ENCODE data around the gene FRMD4A. TPM values are rescaled to one million over a fixed set of nuclear protein-coding genes. Genes with fewer than 3 reads are reported as not detected.

FRMD4A gene
- total RNA-seq, 1 experiment from 2014 or later: not detected

DNA sequence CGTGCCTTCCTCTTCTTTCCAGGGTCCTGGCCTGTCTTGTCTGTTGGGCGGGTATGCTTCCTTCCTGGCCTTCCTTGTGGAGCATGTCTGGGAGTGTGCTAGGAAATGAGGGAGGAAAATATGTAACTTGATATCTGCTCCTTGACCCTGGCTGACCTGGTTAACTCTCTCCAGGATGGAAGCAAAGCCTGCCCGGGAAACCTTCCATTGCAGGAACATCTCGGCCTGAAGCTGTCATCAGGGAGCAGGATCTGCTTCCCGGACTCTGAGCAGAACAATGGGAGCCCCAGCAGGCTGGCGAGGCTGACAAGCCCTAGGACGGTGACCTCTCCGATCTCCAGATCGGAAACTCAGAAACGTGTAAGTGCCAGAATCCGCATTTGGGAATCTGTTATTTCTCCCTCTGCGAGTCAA, 340.3 kb downstream of the FRMD4A start:
- H3K9ac ChIP-seq (ENCODE audit: low read length): no peak overlapping the region

DNA sequence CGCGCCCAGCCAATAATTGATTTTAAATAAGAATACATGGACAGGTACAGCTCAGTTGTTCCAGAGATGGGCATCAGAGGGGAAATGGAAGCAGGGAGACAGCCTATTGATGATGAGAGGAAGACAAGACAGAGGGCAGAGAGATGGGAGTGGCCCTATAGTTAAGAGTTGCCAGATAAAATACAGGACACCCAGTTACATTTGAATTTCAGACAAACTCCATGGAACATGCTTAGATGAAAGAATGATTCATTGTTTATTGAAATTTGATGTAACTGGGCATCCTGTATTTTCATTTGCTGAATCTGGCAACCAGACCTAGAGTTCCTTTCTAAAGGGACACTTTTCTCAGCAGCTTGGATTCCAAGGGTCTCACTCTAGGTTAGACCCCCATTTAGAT, 341.1 kb downstream of the FRMD4A start:
- H3K27ac ChIP-seq (ENCODE audit: low read length): no peak overlapping the region
- no peaks in the 10 kb centered on the region for H3K79me2 ChIP-seq (ENCODE audit: low read length)
- no peaks in the 10 kb centered on the region for H4K20me1 ChIP-seq (ENCODE audit: insufficient read depth, low read depth, low read length)
- H2AFZ ChIP-seq (ENCODE audit: low read length): no peak overlapping the region
- no peak overlapping the region for H3K4me2 ChIP-seq (ENCODE audit: low read depth, low read length, poor library complexity, severe bottlenecking)
- no peaks in the 10 kb centered on the region for H3K27me3 ChIP-seq (ENCODE audit: low read length)
- no peak for DNase-seq
- H3K9ac ChIP-seq (ENCODE audit: low read length): no peak overlapping the region
- no peaks in the 10 kb centered on the region for H3K36me3 ChIP-seq (ENCODE audit: insufficient read depth, low read length)
- no peak overlapping the region for H3K4me3 ChIP-seq (ENCODE audit: low read length)
- peaks cover 7% of the 10 kb centered on the region for H3K4me1 ChIP-seq (ENCODE audit: low read length)
- H3K9me2 ChIP-seq (replicated peaks; ENCODE audit: insufficient read depth, low read length): no peaks in the 10 kb centered on the region
- no peaks in the 10 kb centered on the region for H3K9me3 ChIP-seq (ENCODE audit: low read length)

More for the DNA sequence above, 340.3 kb downstream of the FRMD4A start:
- Histone ChIP-seq H4K20me1 (ENCODE audit: insufficient read depth, low read depth, low read length) (no peaks in the 10 kb centered on the region), H3K4me3 (ENCODE audit: low read length) (no peak overlapping the region), H3K79me2 (ENCODE audit: low read length) (no peaks in the 10 kb centered on the region), H3K4me1 (ENCODE audit: low read length) (peaks cover 7% of the 10 kb centered on the region), H3K36me3 (ENCODE audit: insufficient read depth, low read length) (no peaks in the 10 kb centered on the region), H3K9me2 (replicated peaks; ENCODE audit: insufficient read depth, low read length) (no peaks in the 10 kb centered on the region), H3K27me3 (ENCODE audit: low read length) (no peaks in the 10 kb centered on the region), H2AFZ (ENCODE audit: low read length) (no peak overlapping the region), H3K27ac (ENCODE audit: low read length) (no peak overlapping the region), H3K4me2 (ENCODE audit: low read depth, low read length, poor library complexity, severe bottlenecking) (no peak overlapping the region), H3K9me3 (ENCODE audit: low read length) (no peaks in the 10 kb centered on the region)
- DNase-seq: no peak

DNA sequence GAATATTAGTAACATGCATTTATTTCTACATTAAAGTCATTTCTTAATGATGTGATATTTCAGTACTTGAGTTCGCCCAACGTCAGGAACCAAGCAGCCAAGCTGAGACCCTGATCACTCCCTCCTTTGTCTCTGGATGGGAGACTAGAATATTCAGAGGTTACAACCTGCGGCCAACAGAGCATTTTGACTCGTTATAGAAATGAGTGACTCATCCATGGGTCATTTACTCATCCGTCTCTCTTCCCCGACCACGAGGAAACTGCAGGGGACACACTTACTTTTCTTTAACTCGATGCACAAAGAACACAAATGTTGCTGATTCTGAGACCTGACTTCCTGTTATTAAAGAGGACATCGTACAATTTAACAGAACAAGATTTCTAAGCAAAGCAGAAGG, 343.3 kb downstream of the FRMD4A start:
- no peak for DNase-seq
- H3K27me3 ChIP-seq (ENCODE audit: low read length): no peaks in the 10 kb centered on the region
- no peaks in the 10 kb centered on the region for H3K9me2 ChIP-seq (replicated peaks; ENCODE audit: insufficient read depth, low read length)
- H3K4me1 ChIP-seq (ENCODE audit: low read length): no peaks in the 10 kb centered on the region
- no peaks in the 10 kb centered on the region for H3K9me3 ChIP-seq (ENCODE audit: low read length)
- no peaks in the 10 kb centered on the region for H3K36me3 ChIP-seq (ENCODE audit: insufficient read depth, low read length)
- H3K79me2 ChIP-seq (ENCODE audit: low read length): no peaks in the 10 kb centered on the region
- no peak overlapping the region for H2AFZ ChIP-seq (ENCODE audit: low read length)
- no peak overlapping the region for H3K9ac ChIP-seq (ENCODE audit: low read length)
- H3K4me3 ChIP-seq (ENCODE audit: low read length): no peak overlapping the region
- no peak overlapping the region for H3K27ac ChIP-seq (ENCODE audit: low read length)
- no peak overlapping the region for H3K4me2 ChIP-seq (ENCODE audit: low read depth, low read length, poor library complexity, severe bottlenecking)
- H4K20me1 ChIP-seq (ENCODE audit: insufficient read depth, low read depth, low read length): no peaks in the 10 kb centered on the region

DNA sequence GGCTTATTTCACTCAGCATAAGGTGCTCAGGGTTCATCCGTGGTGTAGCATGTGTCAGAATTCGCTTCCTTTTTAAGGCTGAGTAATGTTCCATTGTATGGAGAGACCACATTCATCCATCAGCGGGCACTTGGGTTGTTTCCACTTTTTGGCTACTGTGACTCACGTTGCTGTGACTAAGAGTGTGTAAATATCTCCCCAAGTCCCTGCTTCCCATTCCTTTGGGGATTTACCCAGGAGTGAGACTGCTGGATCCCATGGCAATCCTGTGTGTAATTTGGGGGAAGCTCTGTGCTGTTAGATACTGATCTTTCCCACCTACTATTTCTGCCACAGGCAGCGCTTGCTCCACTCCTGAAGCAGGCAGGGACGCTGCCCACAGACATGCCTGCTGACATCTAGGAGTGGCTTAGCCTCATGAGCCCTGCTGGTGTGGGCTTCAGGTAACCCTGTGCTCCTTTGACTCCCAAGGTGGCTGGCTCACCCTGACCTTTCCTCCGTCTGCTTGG, 346.0 kb downstream of the FRMD4A start:
- Histone ChIP-seq H3K4me2 (ENCODE audit: low read depth, low read length, poor library complexity, severe bottlenecking) (no peak overlapping the region), H3K79me2 (ENCODE audit: low read length) (no peaks in the 10 kb centered on the region), H3K9me2 (replicated peaks; ENCODE audit: insufficient read depth, low read length) (no peaks in the 10 kb centered on the region), H3K27me3 (ENCODE audit: low read length) (no peaks in the 10 kb centered on the region), H3K9ac (ENCODE audit: low read length) (no peak overlapping the region), H3K4me3 (ENCODE audit: low read length) (no peak overlapping the region), H3K4me1 (ENCODE audit: low read length) (no peaks in the 10 kb centered on the region), H3K27ac (ENCODE audit: low read length) (no peak overlapping the region), H2AFZ (ENCODE audit: low read length) (no peak overlapping the region), H3K36me3 (ENCODE audit: insufficient read depth, low read length) (no peaks in the 10 kb centered on the region), H3K9me3 (ENCODE audit: low read length) (no peaks in the 10 kb centered on the region), H4K20me1 (ENCODE audit: insufficient read depth, low read depth, low read length) (no peaks in the 10 kb centered on the region)
- no peak for DNase-seq

DNA sequence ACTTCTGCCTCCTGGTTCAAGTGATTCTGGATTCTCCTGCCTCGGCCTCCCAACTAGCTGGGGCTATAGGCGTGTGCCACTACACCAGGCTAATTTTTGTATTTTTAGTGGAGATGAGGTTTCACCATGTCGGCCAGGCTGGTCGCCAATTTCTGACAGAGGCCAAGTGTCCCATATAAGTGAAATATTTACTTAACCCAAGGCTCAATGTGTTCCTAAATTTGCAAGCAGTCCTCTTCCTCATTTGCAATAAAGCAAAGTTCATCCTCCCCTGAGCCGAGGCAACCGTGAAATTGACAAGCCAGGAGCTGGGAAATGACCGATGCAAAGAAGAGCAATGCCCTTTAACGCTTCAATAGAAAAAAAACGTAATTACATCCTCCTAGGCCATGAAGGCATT, 347.7 kb downstream of the FRMD4A start:
- no peak overlapping the region for H3K27ac ChIP-seq (ENCODE audit: low read length)
- H3K4me2 ChIP-seq (ENCODE audit: low read depth, low read length, poor library complexity, severe bottlenecking): no peak overlapping the region
- no peaks in the 10 kb centered on the region for H3K36me3 ChIP-seq (ENCODE audit: insufficient read depth, low read length)
- no peak overlapping the region for H2AFZ ChIP-seq (ENCODE audit: low read length)
- DNase-seq: no peak
- H3K9me2 ChIP-seq (replicated peaks; ENCODE audit: insufficient read depth, low read length): no peaks in the 10 kb centered on the region
- H3K9me3 ChIP-seq (ENCODE audit: low read length): no peaks in the 10 kb centered on the region
- H3K27me3 ChIP-seq (ENCODE audit: low read length): no peaks in the 10 kb centered on the region
- H3K4me1 ChIP-seq (ENCODE audit: low read length): no peaks in the 10 kb centered on the region
- H4K20me1 ChIP-seq (ENCODE audit: insufficient read depth, low read depth, low read length): no peaks in the 10 kb centered on the region
- H3K79me2 ChIP-seq (ENCODE audit: low read length): no peaks in the 10 kb centered on the region
- H3K4me3 ChIP-seq (ENCODE audit: low read length): no peak overlapping the region
- H3K9ac ChIP-seq (ENCODE audit: low read length): no peak overlapping the region

DNA sequence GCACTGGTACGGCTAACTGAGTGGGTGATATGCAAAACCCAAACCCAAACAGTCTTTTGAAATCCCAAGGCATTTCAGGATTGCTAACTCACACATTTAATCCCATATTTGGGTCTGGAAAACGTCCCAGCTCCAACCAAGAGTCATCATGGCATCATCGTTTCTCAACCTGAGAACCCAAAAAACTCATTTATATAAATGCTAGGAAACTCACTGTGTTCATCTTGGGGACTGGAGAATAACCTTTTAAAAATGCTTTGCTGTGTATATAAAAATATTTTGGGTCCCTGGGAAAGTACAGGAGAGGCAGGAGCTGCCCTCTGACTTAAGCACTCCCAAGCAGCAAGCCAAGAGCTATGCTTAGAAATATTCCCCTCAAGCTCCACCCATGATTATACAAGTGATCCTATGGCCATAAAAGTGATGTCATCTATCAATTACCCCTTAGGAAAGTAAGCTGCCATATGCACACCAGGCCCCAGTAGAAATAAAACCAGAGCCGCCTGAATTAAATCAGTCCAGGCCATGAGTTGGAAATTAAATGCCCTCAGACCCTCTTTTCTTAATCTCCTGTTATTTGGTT, 352.1 kb downstream of the FRMD4A start:
- no peak overlapping the region for H3K4me3 ChIP-seq (ENCODE audit: low read length)
- H4K20me1 ChIP-seq (ENCODE audit: insufficient read depth, low read depth, low read length): no peaks in the 10 kb centered on the region
- no peak overlapping the region for H3K27ac ChIP-seq (ENCODE audit: low read length)
- no peak for DNase-seq
- H3K79me2 ChIP-seq (ENCODE audit: low read length): no peaks in the 10 kb centered on the region
- H3K9ac ChIP-seq (ENCODE audit: low read length): no peak overlapping the region
- no peaks in the 10 kb centered on the region for H3K9me2 ChIP-seq (replicated peaks; ENCODE audit: insufficient read depth, low read length)
- H3K4me2 ChIP-seq (ENCODE audit: low read depth, low read length, poor library complexity, severe bottlenecking): no peak overlapping the region
- no peaks in the 10 kb centered on the region for H3K4me1 ChIP-seq (ENCODE audit: low read length)
- no peaks in the 10 kb centered on the region for H3K27me3 ChIP-seq (ENCODE audit: low read length)
- no peaks in the 10 kb centered on the region for H3K36me3 ChIP-seq (ENCODE audit: insufficient read depth, low read length)
- no peak overlapping the region for H2AFZ ChIP-seq (ENCODE audit: low read length)
- H3K9me3 ChIP-seq (ENCODE audit: low read length): no peaks in the 10 kb centered on the region

DNA sequence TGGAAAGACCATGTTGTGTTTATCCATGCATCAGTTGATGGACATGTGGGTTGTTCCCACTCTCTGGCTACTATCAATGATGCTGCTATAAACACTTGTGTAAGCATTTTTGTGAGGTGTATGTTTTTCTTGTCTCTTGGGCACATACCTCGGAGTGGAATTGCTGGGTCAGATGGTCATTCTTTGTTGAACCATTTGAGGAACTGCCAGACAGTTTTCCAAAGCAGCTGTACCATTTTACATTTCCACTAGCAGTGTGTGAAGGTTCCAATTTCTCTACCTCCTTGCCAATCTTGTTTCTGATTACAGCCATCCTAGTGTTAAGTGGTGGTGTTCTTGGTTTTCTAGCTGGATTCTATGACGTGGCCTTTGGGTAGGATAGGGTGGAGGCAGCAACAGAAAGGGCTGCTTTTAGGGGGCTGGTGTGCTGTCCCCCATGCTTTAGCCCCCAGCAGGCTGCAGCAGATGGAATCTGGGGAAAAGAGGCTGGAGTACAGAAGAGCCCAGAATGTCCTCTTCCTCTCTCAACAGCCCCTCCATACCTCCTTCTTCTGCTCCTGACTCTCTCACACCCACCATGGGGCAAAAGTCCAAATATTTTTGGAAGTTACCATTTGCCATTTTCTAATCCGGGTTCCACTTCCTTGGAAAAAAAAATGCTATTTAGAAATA, 352.7 kb downstream of the FRMD4A start:
- Histone ChIP-seq H3K36me3 (ENCODE audit: insufficient read depth, low read length) (no peaks in the 10 kb centered on the region), H3K9ac (ENCODE audit: low read length) (no peak overlapping the region), H3K9me2 (replicated peaks; ENCODE audit: insufficient read depth, low read length) (no peaks in the 10 kb centered on the region), H3K27me3 (ENCODE audit: low read length) (no peaks in the 10 kb centered on the region), H3K79me2 (ENCODE audit: low read length) (no peaks in the 10 kb centered on the region), H3K4me3 (ENCODE audit: low read length) (no peak overlapping the region), H4K20me1 (ENCODE audit: insufficient read depth, low read depth, low read length) (no peaks in the 10 kb centered on the region), H2AFZ (ENCODE audit: low read length) (no peak overlapping the region), H3K27ac (ENCODE audit: low read length) (no peak overlapping the region), H3K9me3 (ENCODE audit: low read length) (no peaks in the 10 kb centered on the region), H3K4me2 (ENCODE audit: low read depth, low read length, poor library complexity, severe bottlenecking) (no peak overlapping the region), H3K4me1 (ENCODE audit: low read length) (no peaks in the 10 kb centered on the region)
- no peak for DNase-seq

DNA sequence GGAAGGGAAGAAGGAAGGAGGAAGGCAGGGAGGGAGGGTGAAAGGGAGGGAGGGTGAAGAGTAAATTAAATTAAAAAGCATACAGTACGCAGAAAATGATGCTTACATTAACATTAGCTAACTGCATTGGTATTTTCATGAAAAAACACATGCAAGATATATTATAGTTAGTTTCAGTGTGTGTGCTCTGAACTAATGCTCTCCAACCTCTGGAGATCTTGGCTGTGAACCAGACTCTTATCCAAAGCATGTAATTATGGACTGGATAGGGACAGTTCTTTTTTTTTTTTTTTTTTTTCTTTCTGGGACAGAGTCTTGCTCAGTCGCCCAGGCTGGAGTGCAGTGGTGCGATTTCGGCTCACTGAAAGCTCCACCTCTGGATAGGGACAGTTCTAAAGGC, 357.0 kb downstream of the FRMD4A start:
- no peak for DNase-seq
- no peak overlapping the region for H2AFZ ChIP-seq (ENCODE audit: low read length)
- H3K4me1 ChIP-seq (ENCODE audit: low read length): no peaks in the 10 kb centered on the region
- no peaks in the 10 kb centered on the region for H3K36me3 ChIP-seq (ENCODE audit: insufficient read depth, low read length)
- no peaks in the 10 kb centered on the region for H3K79me2 ChIP-seq (ENCODE audit: low read length)
- H3K9me3 ChIP-seq (ENCODE audit: low read length): no peaks in the 10 kb centered on the region
- H4K20me1 ChIP-seq (ENCODE audit: insufficient read depth, low read depth, low read length): no peaks in the 10 kb centered on the region
- H3K27ac ChIP-seq (ENCODE audit: low read length): no peak overlapping the region
- no peak overlapping the region for H3K4me3 ChIP-seq (ENCODE audit: low read length)
- no peaks in the 10 kb centered on the region for H3K27me3 ChIP-seq (ENCODE audit: low read length)
- H3K9me2 ChIP-seq (replicated peaks; ENCODE audit: insufficient read depth, low read length): no peaks in the 10 kb centered on the region
- no peak overlapping the region for H3K4me2 ChIP-seq (ENCODE audit: low read depth, low read length, poor library complexity, severe bottlenecking)
- H3K9ac ChIP-seq (ENCODE audit: low read length): no peak overlapping the region

Data from Karpas-422 (cell line).